PFSK-1 (cell line): ENCODE results near the gene BRMS1.

Source experiments
- FOXP2 ChIP-seq: optimal IDR thresholded peaks from 2 replicates; pipeline ENCODE3; 2011; ENCODE audit warnings: borderline replicate concordance, control low read depth, inconsistent platforms; ENCODE audit not compliant: insufficient read depth; ENCODE audit errors: extremely low read length, extremely low read depth
- POLR2AphosphoS5 ChIP-seq: IDR thresholded peaks from 2 replicates; pipeline ENCODE4 v1.6.1; 2012; ENCODE audit warnings: low read depth, mild to moderate bottlenecking, control low read depth, low read length, moderate library complexity
- SIN3A ChIP-seq: IDR thresholded peaks from 2 replicates; pipeline ENCODE4 v1.6.1; 2012; ENCODE audit warnings: mild to moderate bottlenecking, low read length, moderate library complexity, borderline replicate concordance; ENCODE audit not compliant: insufficient read depth
- TAF1 ChIP-seq: IDR thresholded peaks from 2 replicates; pipeline ENCODE4 v1.6.1; 2012; ENCODE audit warnings: low read length, control low read depth, borderline replicate concordance; ENCODE audit not compliant: insufficient read depth
- TF ChIP-seq, protein P1 (sequence below), 2 experiments: IDR thresholded peaks; 2 replicates each; pipeline versions ENCODE4 v1.6.1 to v1.8.0; 2011 to 2012; ENCODE audit warnings: low read depth in 2 of 2, low read length in 2 of 2, control low read depth in 1 of 2, inconsistent platforms in 1 of 2, mild to moderate bottlenecking in 1 of 2, moderate library complexity in 1 of 2; ENCODE audit not compliant: insufficient read depth in 1 of 2

Gene BRMS1

GRCh38 chr11:66367561-66368312 lies 22.8 kb upstream of the BRMS1 start:
- no peak for TF ChIP-seq TAF1
- no peak for TF ChIP-seq SIN3A
- TF ChIP-seq, protein P1, sequence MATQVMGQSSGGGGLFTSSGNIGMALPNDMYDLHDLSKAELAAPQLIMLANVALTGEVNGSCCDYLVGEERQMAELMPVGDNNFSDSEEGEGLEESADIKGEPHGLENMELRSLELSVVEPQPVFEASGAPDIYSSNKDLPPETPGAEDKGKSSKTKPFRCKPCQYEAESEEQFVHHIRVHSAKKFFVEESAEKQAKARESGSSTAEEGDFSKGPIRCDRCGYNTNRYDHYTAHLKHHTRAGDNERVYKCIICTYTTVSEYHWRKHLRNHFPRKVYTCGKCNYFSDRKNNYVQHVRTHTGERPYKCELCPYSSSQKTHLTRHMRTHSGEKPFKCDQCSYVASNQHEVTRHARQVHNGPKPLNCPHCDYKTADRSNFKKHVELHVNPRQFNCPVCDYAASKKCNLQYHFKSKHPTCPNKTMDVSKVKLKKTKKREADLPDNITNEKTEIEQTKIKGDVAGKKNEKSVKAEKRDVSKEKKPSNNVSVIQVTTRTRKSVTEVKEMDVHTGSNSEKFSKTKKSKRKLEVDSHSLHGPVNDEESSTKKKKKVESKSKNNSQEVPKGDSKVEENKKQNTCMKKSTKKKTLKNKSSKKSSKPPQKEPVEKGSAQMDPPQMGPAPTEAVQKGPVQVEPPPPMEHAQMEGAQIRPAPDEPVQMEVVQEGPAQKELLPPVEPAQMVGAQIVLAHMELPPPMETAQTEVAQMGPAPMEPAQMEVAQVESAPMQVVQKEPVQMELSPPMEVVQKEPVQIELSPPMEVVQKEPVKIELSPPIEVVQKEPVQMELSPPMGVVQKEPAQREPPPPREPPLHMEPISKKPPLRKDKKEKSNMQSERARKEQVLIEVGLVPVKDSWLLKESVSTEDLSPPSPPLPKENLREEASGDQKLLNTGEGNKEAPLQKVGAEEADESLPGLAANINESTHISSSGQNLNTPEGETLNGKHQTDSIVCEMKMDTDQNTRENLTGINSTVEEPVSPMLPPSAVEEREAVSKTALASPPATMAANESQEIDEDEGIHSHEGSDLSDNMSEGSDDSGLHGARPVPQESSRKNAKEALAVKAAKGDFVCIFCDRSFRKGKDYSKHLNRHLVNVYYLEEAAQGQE (IDR thresholded peaks at IDR 0.05; ENCODE audit: insufficient read depth in 1 of 2, low read depth in 2 of 2, low read length in 2 of 2), result no peak
- no peak for TF ChIP-seq FOXP2
- TF ChIP-seq POLR2AphosphoS5, result no peak

- no peak for TF ChIP-seq SIN3A
Measured at GRCh38 chr11:66366844-66367477, 22.1 kb upstream of the BRMS1 start.

- TF ChIP-seq FOXP2, result no peak
- TF ChIP-seq, protein P1 (IDR thresholded peaks at IDR 0.05; ENCODE audit: insufficient read depth in 1 of 2, low read depth in 2 of 2, low read length in 2 of 2), result no peak
- TF ChIP-seq TAF1, result no peak
- no peak for TF ChIP-seq SIN3A
- TF ChIP-seq POLR2AphosphoS5, result no peak
Measured at GRCh38 chr11:66365711-66366619, 21.1 kb upstream of the BRMS1 start.

- TF ChIP-seq FOXP2 (no peak), POLR2AphosphoS5 (no peak), TAF1 (no peak), SIN3A (no peak)
- TF ChIP-seq, protein P1 (IDR thresholded peaks at IDR 0.05; ENCODE audit: insufficient read depth in 1 of 2, low read depth in 2 of 2, low read length in 2 of 2), result no peak
Measured at GRCh38 chr11:66365166-66365565, 20.3 kb upstream of the BRMS1 start.

GRCh38 chr11:66363805-66364535 lies 19.1 kb upstream of the BRMS1 start:
- no peak for TF ChIP-seq FOXP2
- TF ChIP-seq, protein P1 (IDR thresholded peaks at IDR 0.05; ENCODE audit: insufficient read depth in 1 of 2, low read depth in 2 of 2, low read length in 2 of 2), result no peak
- TF ChIP-seq SIN3A, result no peak
- TF ChIP-seq POLR2AphosphoS5, result no peak
- no peak for TF ChIP-seq TAF1
